K562 (cell line): ENCODE results near the gene RNF217. TPM values are rescaled to one million over a fixed set of nuclear protein-coding genes. Genes with fewer than 3 reads are reported as not detected.

ENCODE experiments used
- ATAC-seq: fragments of 200-7000 bp; cut with Tn5 transposase; 3 replicates; pipeline ENCODE4 v1.9.1; 2020; ENCODE audit warnings: moderate library complexity
- BruUV-seq: library from RNA; stranded (reverse); fragments of 400-500 nt; replicated peaks from 2 replicates; lab custom pipeline; 2021; lab: Mats Ljungman, UMichigan
- CTCF ChIA-PET: fragments of 300-600 bp; formaldehyde crosslinking; extraction: SDS; loops from one replicate; lab custom pipeline; 2021; ENCODE audit warnings: low intra/inter-chr PET ratio; lab: Yijun Ruan, JAX
- POLR2A ChIA-PET: fragments of 300-600, 350-650 bp; sonication (Branson Sonifier 250); formaldehyde crosslinking; extraction: SDS; loops from one replicate; lab custom pipeline; 2021; ENCODE audit warnings: antibody characterized with exemption, inconsistent platforms; lab: Yijun Ruan, JAX
- DNase-seq, 4 experiments: peaks; one replicate each; pipeline versions ENCODE4 v3.0.0 to v3.0.0-alpha.2; 2011 to 2018; ENCODE audit warnings: low spot score in 3 of 4, mixed read lengths in 3 of 4; ENCODE audit errors: extremely low read depth in 1 of 4
- FAIRE-seq: peaks from 2 replicates; lab custom pipeline; 2011; peaks lifted over from hg19 to GRCh38; lab: Jason Lieb, UNC
- H2AFZ ChIP-seq: 2 replicates; pipeline ENCODE4 v1.6.0; 2011; ENCODE audit warnings: low read depth, low read length, control low read depth, inconsistent platforms
- H3K27ac ChIP-seq: fragments of 200-600 bp; 3 replicates; pipeline ENCODE4 v1.8.0; 2011; ENCODE audit warnings: low read depth, mild to moderate bottlenecking, control low read depth, inconsistent platforms, low read length, moderate library complexity, mixed read lengths; ENCODE audit errors: extremely low read depth
- H3K27me3 ChIP-seq, 2 experiments: fragments of 300-600 bp in 1 of 2; 2 replicates in 1 of 2; 3 replicates in 1 of 2; pipeline versions ENCODE4 v1.6.0 to v1.8.0; 2011; ENCODE audit warnings: inconsistent platforms in 2 of 2, low read length in 2 of 2, mild to moderate bottlenecking in 1 of 2, mixed read lengths in 1 of 2, moderate library complexity in 1 of 2; ENCODE audit not compliant: control insufficient read depth in 2 of 2, insufficient read depth in 2 of 2
- H3K36me3 ChIP-seq: fragments of 300-600 bp; 3 replicates; pipeline ENCODE4 v1.8.0; 2011; ENCODE audit warnings: mild to moderate bottlenecking, low read length, inconsistent platforms; ENCODE audit not compliant: control insufficient read depth, insufficient read depth
- H3K4me1 ChIP-seq, 2 experiments: fragments of 200-600 bp in 1 of 2; replicated peaks in 1 of 2; 2 replicates in 1 of 2; 3 replicates in 1 of 2; pipeline versions ENCODE4 v1.5.1 to v1.8.0; 2011; ENCODE audit warnings: inconsistent platforms in 2 of 2, low read length in 2 of 2, mild to moderate bottlenecking in 1 of 2, mixed read lengths in 1 of 2, moderate library complexity in 1 of 2; ENCODE audit not compliant: control insufficient read depth in 2 of 2, insufficient read depth in 2 of 2
- H3K4me2 ChIP-seq: 2 replicates; pipeline ENCODE4 v1.6.1; 2011; ENCODE audit warnings: low read length, control low read depth, inconsistent platforms, mixed read lengths; ENCODE audit not compliant: insufficient read depth
- H3K4me3 ChIP-seq: fragments of 200-600 bp; sonication (generic), shearing (Covaris generic); 2 replicates; pipeline ENCODE4 v1.5.1; 2016; ENCODE audit warnings: control low read depth, inconsistent platforms
- H3K79me2 ChIP-seq: fragments of 200-600 bp; 3 replicates; pipeline ENCODE4 v1.8.0; 2011; ENCODE audit warnings: low read length, inconsistent platforms; ENCODE audit not compliant: control insufficient read depth, insufficient read depth
- H3K9ac ChIP-seq, 2 experiments: 2 replicates each; pipeline versions ENCODE4 v1.6.0 to v1.6.1; 2011; ENCODE audit warnings: low read depth in 2 of 2, low read length in 2 of 2, control low read depth in 1 of 2, inconsistent platforms in 1 of 2, mild to moderate bottlenecking in 1 of 2, mixed read lengths in 1 of 2; ENCODE audit not compliant: insufficient read depth in 1 of 2
- H3K9me1 ChIP-seq: one replicate; pipeline ENCODE4 v1.6.0; 2011; ENCODE audit warnings: inconsistent platforms, mild to moderate bottlenecking, low read length, moderate library complexity; ENCODE audit not compliant: control insufficient read depth, insufficient read depth
- H3K9me3 ChIP-seq: replicated peaks from 2 replicates; pipeline ENCODE4 v1.5.1; 2011; ENCODE audit warnings: low read depth, low read length, inconsistent platforms; ENCODE audit not compliant: control insufficient read depth, insufficient read depth
- H4K20me1 ChIP-seq: replicated peaks from 2 replicates; pipeline ENCODE4 v1.6.1; 2011; ENCODE audit warnings: low read length, inconsistent platforms, mixed read lengths; ENCODE audit not compliant: control insufficient read depth, insufficient read depth
- ARID1B ChIP-seq: fragments of 450-650 bp; IDR thresholded peaks from 2 replicates; pipeline ENCODE4 v1.6.1; 2016; ENCODE audit warnings: antibody characterized with exemption, mild to moderate bottlenecking, inconsistent platforms
- CHCHD3 ChIP-seq: fragments of 250-450 bp; sonication (Bioruptor Pico); IDR thresholded peaks from 2 replicates; pipeline ENCODE4 v2.1.2; 2022; ENCODE audit warnings: mild to moderate bottlenecking
- FOXA1 ChIP-seq: fragments of 450-650 bp; IDR thresholded peaks from 2 replicates; pipeline ENCODE4 v1.6.1; 2016; ENCODE audit warnings: mild to moderate bottlenecking, borderline replicate concordance
- MYBL2 ChIP-seq, 2 experiments: fragments of 450-650 bp in 1 of 2; sonication (generic) in 1 of 2; formaldehyde crosslinking in 1 of 2; IDR thresholded peaks; 2 replicates each; pipeline versions ENCODE4 v1.6.1 to v1.8.1; 2017 to 2022; ENCODE audit warnings: borderline replicate concordance in 1 of 2, inconsistent platforms in 1 of 2, low read depth in 1 of 2, mild to moderate bottlenecking in 1 of 2, missing genetic modification reagents in 1 of 2, moderate library complexity in 1 of 2
- NCOA6 ChIP-seq: fragments of 450-650 bp; IDR thresholded peaks from 2 replicates; pipeline ENCODE4 v1.6.1; 2017; ENCODE audit warnings: mild to moderate bottlenecking
- NRF1 ChIP-seq, 2 experiments: fragments of 450-650 bp; IDR thresholded peaks in 1 of 2; conservative IDR thresholded peaks in 1 of 2; 2 replicates each; pipeline ENCODE4 v1.6.1; 2014; ENCODE audit warnings: mild to moderate bottlenecking in 2 of 2
- RBM25 ChIP-seq: fragments of 200-400 bp; formaldehyde crosslinking; IDR thresholded peaks from 2 replicates; pipeline ENCODE4 v1.6.1; 2018; ENCODE audit warnings: low read length, low read depth, moderate library complexity; ENCODE audit not compliant: severe bottlenecking
- SAFB2 ChIP-seq: fragments of 200-400 bp; formaldehyde crosslinking; IDR thresholded peaks from 2 replicates; pipeline ENCODE4 v1.6.1; 2018; ENCODE audit warnings: borderline replicate concordance, low read length, low read depth, moderate library complexity; ENCODE audit not compliant: severe bottlenecking
- SMARCB1 ChIP-seq: IDR thresholded peaks from 2 replicates; pipeline ENCODE4 v1.6.1; 2011; ENCODE audit warnings: improper control_type of control experiment, low read depth; ENCODE audit not compliant: insufficient read length
- XRCC4 ChIP-seq: IDR thresholded peaks from one replicate; pipeline ENCODE4 v1.6.1; 2011; ENCODE audit not compliant: insufficient read depth, insufficient read length; ENCODE audit errors: extremely low read depth
- ZBTB9 ChIP-seq: fragments of 450-650 bp; formaldehyde crosslinking; IDR thresholded peaks from 2 replicates; pipeline ENCODE4 v1.4.0; 2020; ENCODE audit warnings: mild to moderate bottlenecking, moderate library complexity
- ZEB2 ChIP-seq: fragments of 450-650 bp; IDR thresholded peaks from 2 replicates; pipeline ENCODE4 v1.6.1; 2016
- ZNF655 ChIP-seq: fragments of 250-450 bp; sonication (Bioruptor Pico); IDR thresholded peaks from 2 replicates; pipeline ENCODE4 v1.5.0; 2021
- WGBS: fragments of 100-300 bp; shearing (Covaris generic); methylation state at CpG from one replicate; pipeline ENCODE4 v1.1.6; 2016; ENCODE audit warnings: low coverage, mixed read lengths; ENCODE audit not compliant: insufficient coverage; ENCODE audit errors: missing lambda C conversion rate; 5-methylcytosine and 5-hydroxymethylcytosine counted together
- in situ Hi-C: fragments of 300-500 bp; cut with MboI; formaldehyde crosslinking; loops from 4 replicates; pipeline ENCODE4 v1.15.0; 2018; ENCODE audit warnings: inconsistent platforms, mixed read lengths
- intact Hi-C: fragments of 100-400 bp; cut with micrococcal nuclease; formaldehyde crosslinking; loops from 2 replicates; pipeline ENCODE4 v1.14.2; 2022
- polyA plus RNA-seq, 8 experiments: library from polyadenylated mRNA; depleted of rRNA in 4 of 8; stranded (reverse) in 5 of 8; unstranded in 3 of 8; fragments of >200 nt; fragmentation: Nextera tagmentation in 2 of 8; fragmentation: Illumina TruSeq in 1 of 8; extraction: Ambion mirVana in 2 of 8; extraction: Trizol in 1 of 8; gene quantifications; 2 replicates each; pipeline versions ENCODE4 v1.2.1 to v1.2.3, GENCODE V29; 2011 to 2014; ENCODE audit warnings: inconsistent platforms in 1 of 8, missing spikeins in 1 of 8
- total RNA-seq, 7 experiments: library from RNA; depleted of rRNA in 6 of 7; stranded (reverse); fragments of >200 nt in 6 of 7; fragmentation: Illumina TruSeq in 2 of 7; extraction: Trizol in 2 of 7; gene quantifications; 2 replicates each; pipeline versions ENCODE4 v1.2.1 to v1.2.3, GENCODE V29; 2011 to 2021; ENCODE audit warnings: low replicate concordance in 1 of 7

Gene RNF217
- total and polyA plus RNA-seq, 9 of the 15 experiments (the other 6 are each of a cell fraction or from before 2014, with no cell fraction given), result 2.9 to 25.6 (median 12.0) TPM

GRCh38 chr6:125025164-125025854 is 63.1 kb downstream of the RNF217 start:
- ChIA-PET CTCF (no interaction called here), POLR2A (no interaction called here)
- Histone ChIP-seq H3K9me3 (no peaks in the 10 kb centered on the region), H3K27me3 (no peaks in the 10 kb centered on the region), H3K9ac (no peak overlapping the region), H3K4me3 (no peak overlapping the region), H3K79me2 (peaks cover 52% of the 10 kb centered on the region), H3K9me1 (no peaks in the 10 kb centered on the region), H4K20me1 (no peaks in the 10 kb centered on the region), H3K4me1 (peaks cover 13% of the 10 kb centered on the region in 2 experiments; a peak in 3 of 5 replicates)
- FAIRE-seq, result no peak
- intact Hi-C loops, result no loop called here
- 6% methylated on average over 3 of the region's 3 CpGs for WGBS
- ATAC-seq, result peak; percentile 7; the same call in 1 of the 3 replicates
- DNase-seq, result no peak
- TF ChIP-seq SMARCB1 (no peak), XRCC4 (no peak), NRF1 (conservative IDR thresholded peaks at IDR 0.05 in 1 of 2, IDR thresholded peaks at IDR 0.05 in 1 of 2) (0 out of 4 replicates have a peak, but pooled peaks of 1 of the 2 experiments have one; percentile 18), FOXA1 (no peak)
- TF ChIP-seq, all 486 proteins: peak for 1
- H3K4me2 ChIP-seq, result peak overlapping the region; percentile 34; the same call in 1 of the 2 replicates
- H3K27ac ChIP-seq, result no peak overlapping the region
- BruUV-seq, result no TSS peak
- H2AFZ ChIP-seq, result no peak overlapping the region
- in situ Hi-C loops, result no loop called here
- H3K36me3 ChIP-seq, result peaks cover 11% of the 10 kb centered on the region; the same call in 1 of the 3 replicates

- Histone ChIP-seq H3K27me3 (no peaks in the 10 kb centered on the region), H4K20me1 (no peaks in the 10 kb centered on the region), H3K27ac (no peak overlapping the region), H2AFZ (no peak overlapping the region), H3K9ac (no peak overlapping the region), H3K4me2 (no peak overlapping the region), H3K4me1 (peaks cover 10 to 11% of the 10 kb centered on the region in 2 experiments; a peak in 3 of 5 replicates), H3K9me3 (peaks cover 2% of the 10 kb centered on the region; the same call in 1 of the 2 replicates), H3K4me3 (no peak overlapping the region), H3K9me1 (no peaks in the 10 kb centered on the region), H3K79me2 (peaks cover 46% of the 10 kb centered on the region), H3K36me3 (peaks cover 11% of the 10 kb centered on the region; the same call in 1 of the 3 replicates)
- in situ Hi-C loops (no loop called here), intact Hi-C loops (no loop called here)
- POLR2A ChIA-PET, result no interaction called here
- 94% methylated on average over 3 of the region's 3 CpGs for WGBS
- CTCF ChIA-PET, result no interaction called here
- BruUV-seq, result no TSS peak
- ATAC-seq, result no peak
- FAIRE-seq, result no peak
- DNase-seq, result no peak
- TF ChIP-seq NCOA6 (no peak), ZBTB9 (CRISPR knock-in tag) (no peak), ZEB2 (no peak), RBM25 (peak; percentile 31), CHCHD3 (CRISPR knock-in tag) (no peak), MYBL2 (IDR thresholded peaks at IDR 0.05; ENCODE audit: low read depth) (no peak), MYBL2 (CRISPR knock-in tag; IDR thresholded peaks at IDR 0.05; ENCODE audit: borderline replicate concordance) (no peak), ARID1B (no peak), SAFB2 (no peak), ZNF655 (no peak)
Measured at GRCh38 chr6:125027287-125027686, 65.0 kb downstream of the RNF217 start.
